Lung (tissue), 12 donors: Measurements from ENCODE around the gene NXN. TPM values are rescaled to one million over a fixed set of nuclear protein-coding genes. Genes with fewer than 3 reads are reported as not detected.

Experiments
- ATAC-seq: fragments of 200-7000 bp; cut with Tn5 transposase; one replicate; pipeline ENCODE4 v1.9.1; 2020; ENCODE audit warnings: moderate number of reproducible peaks; ENCODE audit not compliant: insufficient read depth, low FRiP score
- DNase-seq, 3 donors: peaks; one replicate each; pipeline ENCODE4 v3.0.0-alpha.2; 2013 to 2017
- H3K27ac ChIP-seq, 2 donors: one replicate each; pipeline ENCODE4 v1.5.1; 2013; ENCODE audit warnings: mild to moderate bottlenecking in 2 of 2, moderate library complexity in 2 of 2, control low read depth in 1 of 2, inconsistent platforms in 1 of 2, low read depth in 1 of 2, low read length in 1 of 2
- H3K27me3 ChIP-seq, 3 donors: one replicate each; pipeline ENCODE4 v1.5.1; 2013; ENCODE audit warnings: low read length in 2 of 3; ENCODE audit not compliant: control insufficient read depth in 3 of 3, insufficient read depth in 3 of 3
- H3K36me3 ChIP-seq, 4 donors: one replicate each; pipeline ENCODE4 v1.5.1; 2013; ENCODE audit warnings: low read length in 4 of 4, mild to moderate bottlenecking in 1 of 4, moderate library complexity in 1 of 4; ENCODE audit not compliant: control insufficient read depth in 4 of 4, insufficient read depth in 4 of 4
- H3K4me1 ChIP-seq, 5 donors: one replicate each; pipeline ENCODE4 v1.5.1; 2013; ENCODE audit warnings: low read length in 5 of 5, mild to moderate bottlenecking in 2 of 5, moderate library complexity in 1 of 5; ENCODE audit not compliant: control insufficient read depth in 5 of 5, insufficient read depth in 5 of 5
- H3K4me3 ChIP-seq: one replicate; pipeline ENCODE4 v1.5.1; 2013; ENCODE audit warnings: mild to moderate bottlenecking, control low read depth, moderate library complexity
- H3K9ac ChIP-seq, 2 donors: one replicate each; pipeline ENCODE4 v1.5.1; 2013; ENCODE audit warnings: low read length in 2 of 2, control low read depth in 1 of 2; ENCODE audit not compliant: insufficient read depth in 1 of 2
- H3K9me3 ChIP-seq, 4 donors: one replicate each; pipeline ENCODE4 v1.5.1; 2013; ENCODE audit warnings: low read length in 3 of 4, mild to moderate bottlenecking in 1 of 4, moderate library complexity in 1 of 4; ENCODE audit not compliant: control insufficient read depth in 4 of 4, insufficient read depth in 3 of 4
- WGBS, 2 donors: extraction: QIAGEN DNeasy Blood & Tissue Kit; methylation state at CpG; one replicate each; pipeline ENCODE4 v1.1.7; 2013; 5-methylcytosine and 5-hydroxymethylcytosine counted together
- polyA plus RNA-seq, 2 donors: library from polyadenylated mRNA; stranded (reverse); fragments of 200-250 nt; gene quantifications; one replicate each; pipeline ENCODE4 v1.2.1, GENCODE V29; 2013
- total RNA-seq, 2 donors: library from RNA; depleted of rRNA in 1 of 2; stranded (reverse); fragments of >200 nt in 1 of 2; gene quantifications; one replicate each; pipeline ENCODE4 v1.2.1, GENCODE V29; 2014 to 2021
- TF ChIP-seq, protein P1 (sequence below): IDR thresholded peaks from 2 replicates; pipeline ENCODE4 v1.5.1; 2012; ENCODE audit warnings: mild to moderate bottlenecking; ENCODE audit errors: control extremely low read depth, extremely low read depth
- donor health status: control.
- donor health status: control.
- donor health status: Bipolar disorder and iron deficiency.
- donor health status: healthy.
- donor health status: DM: yes; HTN: yes; CAD: no.

The NXN gene
- total and polyA plus RNA-seq, 4 donors: 17.6 to 57.7 (median 39.9) TPM

DNA sequence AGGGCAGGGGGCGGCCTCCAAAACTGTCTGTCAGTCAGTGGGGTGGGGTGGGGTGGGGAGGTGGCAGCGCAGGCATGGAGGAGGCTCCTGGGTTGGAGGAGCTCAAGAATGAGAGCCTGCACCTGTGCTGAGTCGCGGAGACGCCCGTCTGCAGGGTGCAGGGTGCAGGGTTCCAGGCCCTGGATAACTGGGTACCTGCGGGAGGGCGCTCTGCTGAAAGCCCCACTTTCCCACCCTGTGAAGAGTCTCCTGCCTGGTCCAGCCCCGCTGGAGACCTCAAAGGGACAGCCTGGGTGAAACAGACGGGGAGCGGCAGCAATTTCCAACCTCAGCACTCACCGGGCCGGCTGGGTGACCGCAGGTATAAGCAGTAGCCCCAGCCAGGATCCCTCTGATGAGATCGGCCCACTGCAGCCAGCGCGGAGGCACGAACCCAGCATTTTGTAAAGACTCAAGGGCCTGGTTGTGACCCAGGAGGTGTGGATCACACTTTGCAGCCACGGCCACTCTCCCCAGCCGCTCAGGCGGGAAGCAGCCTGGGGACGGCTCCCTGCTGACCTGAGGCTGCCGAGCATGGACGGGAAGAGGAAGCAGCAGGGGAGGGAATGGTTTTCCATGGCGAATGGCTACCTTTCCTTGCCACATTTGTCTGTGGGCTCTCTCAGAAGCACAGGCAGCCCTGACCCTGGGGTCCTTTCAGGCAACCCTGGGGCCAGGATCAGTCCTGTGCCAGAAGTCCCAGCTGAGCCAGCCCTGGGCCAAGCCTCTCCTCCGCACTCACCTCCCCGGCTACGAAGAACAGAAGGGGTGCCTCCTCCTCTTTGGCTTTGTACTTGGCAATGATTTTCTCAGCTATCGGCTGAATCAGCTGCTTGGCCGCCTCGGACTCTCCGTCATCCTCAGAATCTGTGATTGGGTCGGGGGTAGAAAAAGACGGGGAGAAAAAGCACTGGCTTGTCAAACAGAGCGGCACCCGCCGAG lies 176.4 kb downstream of the NXN start:
- peaks cover 0 to 8% (median 0%) of the 10 kb centered on the region in 5 donors for H3K4me1 ChIP-seq
- TF ChIP-seq, protein P1, sequence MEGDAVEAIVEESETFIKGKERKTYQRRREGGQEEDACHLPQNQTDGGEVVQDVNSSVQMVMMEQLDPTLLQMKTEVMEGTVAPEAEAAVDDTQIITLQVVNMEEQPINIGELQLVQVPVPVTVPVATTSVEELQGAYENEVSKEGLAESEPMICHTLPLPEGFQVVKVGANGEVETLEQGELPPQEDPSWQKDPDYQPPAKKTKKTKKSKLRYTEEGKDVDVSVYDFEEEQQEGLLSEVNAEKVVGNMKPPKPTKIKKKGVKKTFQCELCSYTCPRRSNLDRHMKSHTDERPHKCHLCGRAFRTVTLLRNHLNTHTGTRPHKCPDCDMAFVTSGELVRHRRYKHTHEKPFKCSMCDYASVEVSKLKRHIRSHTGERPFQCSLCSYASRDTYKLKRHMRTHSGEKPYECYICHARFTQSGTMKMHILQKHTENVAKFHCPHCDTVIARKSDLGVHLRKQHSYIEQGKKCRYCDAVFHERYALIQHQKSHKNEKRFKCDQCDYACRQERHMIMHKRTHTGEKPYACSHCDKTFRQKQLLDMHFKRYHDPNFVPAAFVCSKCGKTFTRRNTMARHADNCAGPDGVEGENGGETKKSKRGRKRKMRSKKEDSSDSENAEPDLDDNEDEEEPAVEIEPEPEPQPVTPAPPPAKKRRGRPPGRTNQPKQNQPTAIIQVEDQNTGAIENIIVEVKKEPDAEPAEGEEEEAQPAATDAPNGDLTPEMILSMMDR: no peak
- H3K27ac ChIP-seq: no peak overlapping the region
- H3K27me3 ChIP-seq: no peaks in the 10 kb centered on the region
- H3K9ac ChIP-seq: no peak overlapping the region
- DNase-seq: no peak
- H3K36me3 ChIP-seq: peaks cover 0 to 31% (median 3%) of the 10 kb centered on the region in 4 donors
- H3K4me3 ChIP-seq: no peak overlapping the region
- ATAC-seq: no peak
- no peaks in the 10 kb centered on the region for H3K9me3 ChIP-seq
- WGBS, 2 donors: 89 to 91% methylated on average over 37 of the region's 37 CpGs

DNA sequence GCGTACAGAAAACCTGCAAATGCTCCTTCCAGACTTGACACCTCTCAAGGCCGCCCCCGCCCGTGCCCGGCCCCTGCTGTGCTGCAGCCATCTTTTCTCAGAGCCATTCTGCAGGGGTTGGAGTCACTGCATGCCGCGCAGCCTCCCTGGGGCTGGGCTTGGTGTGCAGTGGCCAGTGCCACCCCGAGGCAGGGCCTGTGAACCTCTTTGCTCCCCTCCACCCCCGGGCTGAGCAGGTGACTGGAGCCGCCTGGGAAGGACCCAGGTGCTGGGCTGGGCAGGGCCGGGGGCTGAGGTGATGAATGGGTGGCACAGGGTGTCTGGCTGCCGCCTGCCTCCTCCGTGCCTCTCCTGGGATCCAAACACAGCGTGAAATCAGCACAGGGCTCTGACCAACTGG lies 177.1 kb downstream of the NXN start:
- Histone ChIP-seq H3K4me3 (no peak overlapping the region), H3K9ac (no peak overlapping the region), H3K27me3 (no peaks in the 10 kb centered on the region), H3K27ac (no peak overlapping the region), H3K36me3 (peaks cover 0 to 31% (median 3%) of the 10 kb centered on the region in 4 donors), H3K9me3 (no peaks in the 10 kb centered on the region), H3K4me1 (peaks cover 0 to 8% (median 0%) of the 10 kb centered on the region in 5 donors)
- TF ChIP-seq, protein P1: no peak
- no peak for ATAC-seq
- 95 to 97% methylated on average over 14 of the region's 14 CpGs for whole genome bisulfite sequencing, 2 donors
- DNase-seq: no peak

DNA sequence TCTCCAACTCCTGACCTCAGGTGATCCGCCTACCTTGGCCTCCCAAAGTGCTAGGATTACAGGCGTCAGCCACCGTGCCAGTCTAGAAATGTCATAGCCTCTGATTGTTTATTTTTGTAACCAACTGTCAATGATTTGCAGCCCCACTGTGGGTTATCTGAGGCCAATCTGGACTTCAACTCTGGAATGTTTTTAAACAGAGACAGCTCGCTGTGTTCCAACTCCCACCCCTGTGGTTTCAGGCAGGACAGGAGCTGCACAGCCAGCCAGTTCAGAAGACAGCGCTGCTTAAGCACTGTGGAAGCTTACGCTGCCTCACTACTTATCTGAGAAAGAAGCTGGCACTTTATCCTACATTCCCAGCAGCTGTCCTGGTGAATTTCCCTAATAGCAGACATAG lies 177.9 kb downstream of the NXN start:
- H3K36me3 ChIP-seq: peaks cover 2 to 30% (median 4%) of the 10 kb centered on the region in 4 donors
- TF ChIP-seq, protein P1: no peak
- no peak overlapping the region for H3K9ac ChIP-seq
- no peak overlapping the region for H3K4me3 ChIP-seq
- H3K27me3 ChIP-seq: no peaks in the 10 kb centered on the region
- 88 to 91% methylated on average over 6 of the region's 6 CpGs for WGBS, 2 donors
- DNase-seq: no peak
- H3K27ac ChIP-seq: no peak overlapping the region
- no peak for ATAC-seq
- H3K9me3 ChIP-seq: no peaks in the 10 kb centered on the region
- peaks cover 0 to 8% (median 0%) of the 10 kb centered on the region in 5 donors for H3K4me1 ChIP-seq
